Endometrial microvascular endothelial cells (primary cell): ENCODE results near the gene GRAMD1A. TPM values are rescaled to one million over a fixed set of nuclear protein-coding genes. Genes with fewer than 3 reads are reported as not detected.
"Not testable (repeated sequence)": the region's sequence is repeated elsewhere in the genome, so short reads cannot be mapped to it uniquely, and the experiment has no call there.

Experiments used
- in situ Hi-C: cut with HindIII; loops from 2 replicates; pipeline ENCODE4 v1.10.0; 2017; ENCODE audit warnings: low sequenced_read_pairs, low pct_unique_long_range_greater_than_20kb; ENCODE audit errors: inconsistent ontology term
- total RNA-seq: library from RNA; depleted of rRNA; stranded (reverse); fragments of >200 nt; gene quantifications from one replicate; pipeline ENCODE4 v1.2.3, GENCODE V29; 2015; ENCODE audit errors: inconsistent ontology term

Gene GRAMD1A
- total RNA-seq, 1 donor from 2014 or later = 52.4 TPM

DNA sequence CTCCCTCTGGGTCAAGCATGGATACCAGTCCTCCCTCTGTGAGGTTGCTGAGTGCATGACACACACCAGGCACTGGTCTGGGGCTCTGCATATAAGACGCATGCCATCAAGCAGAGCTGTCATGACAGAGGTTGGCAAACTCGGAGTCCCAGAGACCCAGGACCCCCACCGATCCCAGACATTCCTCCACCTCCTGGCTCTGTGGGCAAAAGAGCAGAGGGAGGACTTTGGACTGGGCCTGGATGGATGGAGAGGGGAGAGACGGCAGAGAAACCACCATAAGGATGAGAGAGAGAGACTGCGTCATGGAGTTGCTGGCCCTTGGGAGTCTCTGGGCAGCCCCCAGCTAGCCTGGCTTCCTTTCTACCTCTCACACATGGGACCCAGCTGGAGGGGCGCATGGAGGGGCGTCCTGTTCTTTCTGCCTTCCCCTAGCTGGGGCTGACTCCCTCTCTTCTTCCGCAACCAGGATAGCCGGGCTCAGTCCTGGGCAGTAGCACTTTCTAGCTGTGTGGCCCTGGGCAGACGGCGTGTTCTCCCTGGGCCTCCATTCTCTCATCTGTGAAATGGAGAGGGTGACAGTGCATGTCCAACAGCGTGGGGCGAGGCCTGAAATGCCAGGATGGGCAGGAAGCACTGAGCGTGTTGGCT is 43.0 kb downstream of the GRAMD1A start:
- in situ Hi-C loops = no loop called here

DNA sequence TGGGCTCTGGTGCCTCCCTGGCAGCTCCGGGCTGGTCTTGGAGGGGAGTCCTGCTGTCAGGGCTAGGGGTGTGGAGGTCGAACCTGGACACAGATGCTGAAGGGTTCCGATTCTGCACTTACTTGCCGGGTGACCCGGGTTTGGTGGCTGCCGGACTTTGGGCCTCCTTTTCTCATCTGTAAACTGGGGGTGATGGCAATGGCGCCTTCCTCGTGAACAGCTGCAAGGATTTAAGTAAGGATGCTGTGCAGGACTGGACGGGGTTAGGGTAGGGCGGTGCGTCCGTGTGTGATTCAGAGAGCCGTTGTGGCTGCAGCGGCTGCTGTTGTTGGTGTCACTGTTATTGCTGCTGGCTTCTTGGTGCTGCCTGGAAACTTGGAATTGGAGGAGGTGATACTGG is 43.8 kb downstream of the GRAMD1A start:
- in situ Hi-C loops = no loop called here

DNA sequence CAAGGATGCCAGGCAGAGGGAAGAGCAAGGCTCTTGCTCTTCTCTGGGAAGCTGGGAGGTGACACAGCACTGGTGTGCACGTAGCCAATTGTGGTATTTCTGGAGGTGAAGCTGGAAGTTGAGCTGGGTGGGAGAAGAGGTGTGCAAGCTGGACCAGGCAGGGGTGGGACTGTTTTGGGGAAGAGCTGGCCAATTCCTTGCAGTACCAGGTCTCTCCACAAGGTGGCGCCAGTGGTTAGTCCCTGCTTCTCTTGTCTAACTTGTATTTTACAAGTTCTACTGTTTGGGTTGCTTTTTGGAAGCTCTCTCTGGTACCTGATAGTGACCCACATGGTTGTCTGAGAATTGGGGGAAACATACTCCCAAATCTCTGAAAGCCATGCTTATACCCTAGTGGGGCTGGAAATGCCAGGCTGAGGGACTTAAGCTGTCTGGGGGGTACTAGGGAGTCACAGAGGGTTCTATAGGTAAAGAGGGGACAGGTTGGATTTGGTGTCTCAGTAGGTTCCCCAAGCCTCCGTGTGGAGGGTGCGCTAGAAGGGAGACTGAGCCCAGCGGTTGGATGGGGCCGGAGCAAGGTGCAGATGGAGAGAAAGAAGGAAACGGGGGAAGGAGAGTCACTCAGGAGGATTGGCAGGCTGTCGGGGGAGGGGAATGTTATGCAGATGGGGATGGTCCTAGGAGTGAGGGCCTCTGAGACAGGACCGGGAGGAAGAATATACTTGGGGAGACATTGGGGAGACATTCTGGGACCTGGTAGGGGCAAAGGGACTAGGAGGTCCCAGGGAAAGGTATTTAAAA is 44.4 kb downstream of the GRAMD1A start:
- in situ Hi-C loops = no loop called here

DNA sequence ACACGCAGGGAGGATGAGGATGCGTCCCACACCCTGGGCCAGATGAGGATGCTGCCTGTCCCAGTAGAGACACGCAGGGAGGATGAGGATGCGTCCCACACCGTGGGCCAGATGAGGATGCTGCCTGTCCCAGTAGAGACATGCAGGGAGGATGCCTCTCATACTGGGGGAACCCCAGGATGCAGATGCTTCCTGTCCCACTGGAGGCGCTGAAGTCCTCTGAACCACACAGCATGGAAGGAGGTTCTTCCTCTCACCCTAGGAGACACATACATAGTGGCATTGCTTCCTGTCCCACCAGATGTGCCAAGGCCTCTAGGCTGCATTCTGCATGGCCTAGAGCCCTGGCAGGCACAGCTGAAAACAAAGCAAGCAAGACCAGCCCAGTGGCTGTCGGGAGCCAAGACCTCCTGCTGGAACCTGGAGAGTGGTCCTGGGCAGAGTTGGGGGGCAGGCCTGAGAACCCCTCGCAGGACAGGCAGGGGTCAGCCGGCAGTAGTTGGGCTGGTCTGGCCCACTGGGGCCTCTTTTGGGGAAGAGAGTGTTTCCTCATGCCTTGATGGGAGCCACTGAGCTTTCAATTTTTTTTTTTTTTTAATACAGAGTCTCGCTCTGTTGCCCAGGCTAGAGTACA is 45.7 kb downstream of the GRAMD1A start:
- in situ Hi-C loops = no loop called here

DNA sequence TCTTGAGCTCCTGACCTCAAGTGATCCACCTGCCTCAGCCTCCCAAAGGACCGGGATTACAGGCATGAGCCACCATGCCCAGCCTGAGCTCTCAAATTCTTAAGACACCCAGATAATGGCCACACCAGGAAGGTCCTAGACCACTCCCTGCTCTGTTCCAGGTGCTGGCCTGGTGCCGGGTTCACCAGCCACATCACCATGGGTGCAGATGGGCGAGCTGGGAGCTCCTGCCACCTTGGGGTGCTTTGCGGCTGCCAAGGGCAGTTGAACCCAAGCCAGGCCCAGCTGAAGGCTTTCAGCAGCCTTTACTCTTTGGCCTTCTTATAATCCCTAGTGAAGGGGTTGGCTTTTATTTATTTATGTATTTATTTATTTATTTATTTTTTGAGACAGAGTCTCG is 46.3 kb downstream of the GRAMD1A start:
- in situ Hi-C loops = no loop called here

DNA sequence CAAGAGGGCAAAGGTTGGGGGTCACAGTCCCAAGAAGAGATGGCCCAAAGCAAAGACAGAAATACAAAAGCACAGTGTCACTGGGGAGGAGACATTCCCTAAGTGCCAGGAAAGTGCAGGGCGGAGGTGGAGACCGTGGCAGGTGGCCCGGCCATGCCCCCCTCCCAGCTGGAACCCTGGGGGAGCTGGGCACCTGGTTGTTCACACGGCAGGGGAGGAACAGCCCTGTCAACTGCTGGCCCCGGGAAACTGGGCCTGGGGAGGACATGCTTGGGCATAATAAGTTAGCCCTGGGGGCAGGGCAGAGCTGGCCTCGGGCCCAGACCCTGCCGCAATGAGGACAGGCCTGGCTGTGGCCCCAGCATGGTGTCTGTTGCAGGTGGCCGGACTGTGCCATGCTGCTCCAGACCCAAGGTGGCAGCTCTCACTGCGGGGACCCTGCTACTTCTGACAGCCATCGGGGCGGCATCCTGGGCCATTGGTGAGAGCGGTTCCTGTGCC is 48.8 kb downstream of the GRAMD1A start:
- in situ Hi-C loops = no loop called here

DNA sequence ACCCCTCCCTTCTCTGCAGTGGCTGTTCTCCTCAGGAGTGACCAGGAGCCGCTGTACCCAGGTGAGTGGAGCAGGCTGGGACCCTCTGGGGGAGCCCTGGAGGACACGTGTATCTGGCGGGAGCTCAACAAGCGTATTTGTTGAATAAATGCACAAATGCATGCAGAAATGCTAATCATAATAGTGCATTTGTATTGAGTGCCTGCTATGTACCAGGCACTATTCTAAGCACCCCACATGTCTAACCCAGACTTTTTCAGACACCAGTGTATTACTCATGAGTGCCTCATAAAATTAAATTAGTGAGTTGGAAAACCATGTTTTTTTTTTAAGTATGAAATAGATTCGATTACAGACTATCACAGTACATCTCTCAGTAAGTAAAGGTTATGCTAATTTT is 49.3 kb downstream of the GRAMD1A start:
- in situ Hi-C loops = no loop called here

DNA sequence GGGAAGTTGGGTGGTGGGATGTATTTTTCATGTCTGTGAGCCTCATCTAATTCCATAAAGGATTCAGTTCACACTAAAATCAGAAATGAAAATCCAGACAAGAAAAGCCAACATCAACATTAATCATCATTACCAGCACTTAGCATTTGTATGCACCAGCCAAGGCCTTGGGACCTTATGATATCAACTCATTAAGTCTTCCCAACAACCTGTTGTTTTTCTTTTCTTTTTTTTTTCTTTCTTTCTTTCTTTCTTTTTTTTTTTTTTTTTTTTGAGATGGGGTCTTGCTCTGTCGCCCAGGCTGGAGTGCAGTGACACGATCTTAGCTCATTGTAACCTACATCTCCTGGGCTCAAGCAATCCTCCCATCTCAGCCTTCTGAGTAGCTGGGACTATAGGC is 50.5 kb downstream of the GRAMD1A start:
- in situ Hi-C loops = not testable (repeated sequence)

DNA sequence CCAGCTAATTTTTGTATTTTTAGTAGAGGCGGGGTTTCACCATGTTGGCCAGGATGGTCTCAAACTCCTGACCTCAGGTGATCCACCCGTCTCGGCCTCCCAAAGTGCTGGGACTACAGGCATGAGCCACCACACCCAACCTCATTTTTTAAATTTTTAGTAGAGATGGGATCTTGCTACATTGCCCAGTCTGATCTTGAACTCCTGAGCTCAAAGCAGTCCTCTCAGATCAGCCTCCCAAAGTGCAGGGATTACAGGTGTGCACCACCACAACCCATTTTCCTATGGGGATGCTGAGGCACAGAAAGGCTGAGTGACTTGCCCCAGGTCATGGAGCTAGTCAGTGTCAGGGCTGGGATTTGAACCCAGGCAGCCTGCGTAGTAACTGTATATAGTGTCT is 51.1 kb downstream of the GRAMD1A start:
- in situ Hi-C loops = not testable (repeated sequence)

DNA sequence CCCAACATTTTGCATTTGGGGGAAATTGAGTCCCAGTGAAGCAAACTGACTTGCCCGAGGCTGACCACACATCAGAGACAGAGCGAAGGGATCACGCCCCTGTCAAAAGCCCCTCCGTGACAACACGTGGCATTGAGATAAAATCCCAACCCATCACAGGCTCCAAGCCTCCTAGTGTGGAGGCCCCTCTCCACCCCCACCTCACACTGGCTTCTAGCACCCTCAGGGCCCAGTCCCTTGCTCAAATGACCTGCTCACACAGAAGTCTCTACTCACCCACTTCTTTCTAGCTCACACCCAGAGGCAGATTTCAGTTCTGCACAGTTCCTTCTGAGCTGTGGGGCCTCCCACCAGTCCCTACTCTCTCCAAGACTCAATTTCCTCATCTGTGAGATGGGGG is 51.7 kb downstream of the GRAMD1A start:
- in situ Hi-C loops = no loop called here

DNA sequence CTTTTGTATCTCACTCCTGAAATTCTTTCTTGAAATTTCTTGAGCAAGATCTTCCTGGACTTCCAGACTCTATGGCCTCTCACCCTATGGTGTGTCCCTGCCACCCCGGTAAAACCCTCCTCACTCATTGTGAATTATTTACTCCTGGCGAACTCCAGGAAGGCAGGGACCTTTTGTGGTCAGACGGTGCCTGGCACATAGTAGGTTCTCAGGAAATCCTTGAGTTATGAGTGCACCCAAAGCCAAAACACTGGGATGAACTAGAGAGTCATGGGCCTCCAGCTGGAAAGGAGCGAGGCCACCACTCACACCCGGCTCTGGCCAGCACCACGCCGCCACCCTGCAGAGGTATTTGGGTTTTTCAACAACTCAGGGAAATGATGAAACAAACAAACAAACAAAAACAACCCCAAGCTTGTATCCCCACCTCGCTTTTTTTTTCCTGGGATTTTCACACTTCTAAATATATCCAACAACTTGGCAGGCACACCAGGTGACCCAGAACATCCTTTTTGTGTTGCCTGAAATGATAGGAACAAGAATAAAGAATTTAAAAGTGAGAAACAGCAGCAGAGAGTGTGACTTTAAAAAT is 52.6 kb downstream of the GRAMD1A start:
- in situ Hi-C loops = no loop called here

DNA sequence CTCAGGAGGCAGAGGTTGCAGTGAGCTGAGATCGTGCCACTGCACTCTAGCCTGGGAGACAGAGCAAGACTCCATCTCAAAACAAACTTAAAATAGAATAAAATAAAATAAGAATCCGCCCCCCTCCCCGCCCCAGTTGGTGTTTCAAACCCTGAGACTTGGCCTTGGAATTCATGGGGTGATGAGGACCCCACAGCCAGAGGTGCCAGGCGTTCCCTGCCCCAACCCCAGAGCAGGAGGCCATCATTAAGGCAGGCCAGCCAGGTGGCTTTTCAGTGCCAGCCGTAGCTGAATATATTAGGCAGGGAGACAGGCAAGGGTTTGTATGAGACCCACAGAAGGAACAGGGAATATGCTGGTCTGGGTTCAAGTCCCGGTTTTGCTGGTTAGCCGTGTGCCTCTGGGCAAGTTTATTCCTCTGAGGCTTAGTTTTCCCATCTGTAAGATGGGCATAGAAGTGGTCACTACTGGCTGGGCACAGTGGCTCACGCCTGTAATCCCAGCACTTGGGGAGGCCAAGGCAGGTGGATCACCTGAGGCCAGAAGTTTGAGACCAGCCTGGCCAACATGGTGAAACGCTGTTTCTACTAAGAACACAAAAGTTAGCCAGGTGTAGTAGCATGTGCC is 53.7 kb downstream of the GRAMD1A start:
- in situ Hi-C loops = no loop called here

DNA sequence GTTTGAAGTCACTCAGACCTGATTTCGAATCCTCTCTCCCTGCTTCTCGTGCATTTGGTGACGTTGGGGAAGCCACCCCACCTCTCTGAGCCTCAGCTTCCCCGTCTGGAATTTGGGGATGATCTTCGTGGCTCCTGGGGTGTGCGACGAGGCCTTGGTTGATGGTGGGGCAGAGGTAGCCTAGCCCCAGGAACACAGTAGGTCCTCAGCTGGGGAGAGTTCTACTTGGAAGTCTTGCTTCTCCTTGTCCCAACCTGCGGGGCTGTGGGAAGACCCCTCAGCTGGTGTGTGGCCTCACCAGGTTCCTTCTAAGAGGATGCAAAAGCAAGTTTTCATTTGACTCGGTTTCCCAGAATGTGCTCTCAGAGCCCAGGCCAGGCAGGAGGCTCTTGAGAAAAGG is 54.5 kb downstream of the GRAMD1A start:
- in situ Hi-C loops = no loop called here

DNA sequence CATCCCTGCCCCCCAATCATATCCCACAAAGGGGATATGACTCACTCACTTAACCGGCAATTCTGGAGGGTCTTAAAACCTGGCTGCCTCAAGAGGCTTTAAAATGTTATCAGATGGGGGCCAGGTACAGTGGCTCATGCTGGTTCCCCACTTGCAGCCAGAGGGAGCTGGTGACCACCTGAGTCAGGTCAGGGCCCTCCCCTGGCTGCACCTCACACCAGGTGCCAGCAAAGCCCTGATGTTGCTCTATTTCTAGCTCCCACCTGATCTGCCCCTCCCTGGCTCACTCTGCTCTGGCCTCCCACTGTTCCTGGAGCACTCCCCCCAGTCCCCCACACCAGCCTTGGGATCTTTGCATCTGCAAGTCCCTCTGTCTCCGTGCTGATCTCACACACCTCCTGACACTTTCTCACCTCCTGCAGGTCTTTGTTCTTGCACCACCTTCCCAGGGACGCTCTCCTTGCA is 55.6 kb downstream of the GRAMD1A start:
- in situ Hi-C loops = no loop called here

DNA sequence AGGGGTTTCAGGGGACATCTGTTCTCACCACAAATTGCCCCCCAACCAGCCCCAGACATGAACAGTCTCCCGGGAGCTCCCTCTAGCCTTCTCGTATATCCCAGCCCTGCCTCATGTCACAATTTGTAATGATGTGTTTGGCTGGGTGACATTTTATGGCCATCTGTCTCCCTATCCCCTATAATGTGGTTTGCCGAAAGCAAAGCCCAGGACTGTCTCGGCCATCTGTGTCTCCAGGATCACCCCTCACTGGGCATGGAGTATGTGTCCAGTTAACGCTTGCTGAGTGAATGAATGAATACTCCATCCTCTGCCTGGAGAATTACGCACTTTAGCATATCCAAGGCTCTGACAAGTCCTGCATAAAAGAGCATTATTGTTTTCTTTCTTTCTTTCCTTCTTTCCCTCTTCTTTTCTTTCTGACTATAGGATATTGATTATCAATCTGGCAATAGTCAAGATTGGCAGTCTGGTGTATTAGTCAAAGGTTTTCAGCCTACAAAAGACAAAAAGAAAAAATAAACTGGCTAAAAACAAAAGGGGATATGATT is 56.5 kb downstream of the GRAMD1A start:
- in situ Hi-C loops = no loop called here

DNA sequence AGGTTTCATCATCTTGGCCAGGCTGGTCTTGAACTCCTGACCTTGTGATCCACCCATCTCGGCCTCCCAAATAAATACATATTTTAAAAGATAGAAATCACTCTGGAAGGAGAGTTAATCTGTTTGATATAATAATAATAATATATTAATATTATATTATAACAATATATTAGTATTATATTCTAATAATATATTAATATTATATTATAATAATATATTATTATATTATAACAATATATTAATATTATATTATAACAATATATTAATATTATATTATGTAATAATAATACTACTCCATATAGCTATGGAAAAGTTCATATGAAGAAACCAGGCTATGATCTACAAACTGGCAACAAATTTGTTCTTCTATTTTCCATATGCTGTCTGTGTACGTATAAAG is 58.2 kb downstream of the GRAMD1A start:
- in situ Hi-C loops = no loop called here

DNA sequence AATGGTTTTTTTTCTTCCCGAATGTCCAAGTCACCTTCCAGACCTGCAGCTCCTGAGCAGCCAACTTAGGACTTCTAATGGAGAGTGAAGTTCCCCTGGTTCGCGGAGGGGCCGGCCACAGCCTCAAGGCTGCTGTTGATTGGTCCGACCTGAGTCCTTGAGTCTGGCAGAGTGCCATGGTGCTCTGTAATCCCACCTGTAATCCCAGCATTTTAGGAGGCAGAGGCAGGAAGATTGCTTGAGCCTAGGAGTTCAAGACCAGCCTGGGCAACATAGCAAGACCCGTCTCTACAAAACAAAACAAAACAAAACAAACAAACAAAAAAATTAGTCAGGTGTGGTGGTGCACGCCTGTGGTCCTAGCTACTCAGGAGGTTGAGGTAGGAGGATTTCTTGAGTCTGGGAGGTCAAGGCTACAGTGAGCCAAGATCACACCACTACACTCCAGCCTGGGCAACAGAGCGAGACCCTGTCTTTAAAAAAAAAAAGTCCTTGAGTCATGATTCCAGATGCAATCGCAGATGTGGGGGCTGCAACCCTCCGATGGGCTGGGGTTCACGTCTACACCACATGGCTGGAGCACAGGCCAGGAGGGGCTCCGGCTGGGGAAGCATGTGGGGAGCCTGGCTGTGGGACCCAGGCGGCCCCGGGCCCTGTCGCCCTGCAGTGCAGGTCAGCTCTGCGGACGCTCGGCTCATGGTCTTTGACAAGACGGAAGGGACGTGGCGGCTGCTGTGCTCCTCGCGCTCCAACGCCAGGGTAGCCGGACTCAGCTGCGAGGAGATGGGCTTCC is 59.1 kb downstream of the GRAMD1A start:
- in situ Hi-C loops = no loop called here

DNA sequence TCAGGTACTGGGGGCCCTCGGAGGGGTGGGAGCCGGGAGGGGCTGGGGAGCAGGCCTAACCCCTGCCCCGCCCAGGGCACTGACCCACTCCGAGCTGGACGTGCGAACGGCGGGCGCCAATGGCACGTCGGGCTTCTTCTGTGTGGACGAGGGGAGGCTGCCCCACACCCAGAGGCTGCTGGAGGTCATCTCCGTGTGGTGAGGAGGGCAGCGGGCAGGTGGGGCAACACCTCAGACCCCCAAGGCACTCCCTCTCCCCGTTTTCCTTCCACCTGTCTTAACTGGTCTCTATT is 59.6 kb downstream of the GRAMD1A start:
- in situ Hi-C loops = no loop called here
